Activated T-cell treated with anti-CD3 and anti-CD28 coated beads for 4 hours (primary cell): Measurements from ENCODE around the gene POLR1A.
A peak's percentile ranks its signal among the peaks of the same experiment; 100 is the strongest.

Experiments
- DNase-seq: peaks from one replicate; pipeline ENCODE4 v3.0.0-alpha.2; 2020

Gene POLR1A

GRCh38 chr2:86105252-86105968 lies at the start of gene POLR1A:
POLR1A (minus strand) TSS chr2:86105886; CDS start chr2:86105776, 110 bp downstream.
- DNase-seq, result peak; percentile 70

- DNase-seq, result no peak
Observed at GRCh38 chr2:86150502-86150901, 44.8 kb upstream of the POLR1A start.

- no peak for DNase-seq
Observed at GRCh38 chr2:86147793-86148192, 42.1 kb upstream of the POLR1A start.

- DNase-seq, result no peak
Observed at GRCh38 chr2:86143926-86144685, 38.4 kb upstream of the POLR1A start.

- no peak for DNase-seq
Observed at GRCh38 chr2:86143307-86143706, 37.6 kb upstream of the POLR1A start.

GRCh38 chr2:86142436-86143257 lies 37.0 kb upstream of the POLR1A start:
- no peak for DNase-seq

GRCh38 chr2:86140969-86141392 lies 35.3 kb upstream of the POLR1A start:
- DNase-seq, result no peak

- no peak for DNase-seq
Observed at GRCh38 chr2:86139981-86140380, 34.3 kb upstream of the POLR1A start.

- no peak for DNase-seq
Observed at GRCh38 chr2:86138736-86139625, 33.3 kb upstream of the POLR1A start.

- no peak for DNase-seq
Observed at GRCh38 chr2:86136141-86136540, 30.5 kb upstream of the POLR1A start.

- no peak for DNase-seq
Observed at GRCh38 chr2:86135653-86136052, 30.0 kb upstream of the POLR1A start.

GRCh38 chr2:86134709-86135108 lies 29.0 kb upstream of the POLR1A start:
- no peak for DNase-seq

GRCh38 chr2:86124683-86125082 lies 19.0 kb upstream of the POLR1A start:
- DNase-seq, result no peak

- DNase-seq, result no peak
Observed at GRCh38 chr2:86123328-86123925, 17.7 kb upstream of the POLR1A start.

- DNase-seq, result no peak
Observed at GRCh38 chr2:86118130-86118529, 12.4 kb upstream of the POLR1A start.

GRCh38 chr2:86107031-86107430 lies 1.3 kb upstream of the POLR1A start:
- DNase-seq, result no peak

GRCh38 chr2:86105969-86106945 lies 571 bp upstream of the POLR1A start, which contains the start of gene PTCD3:
PTCD3 (plus strand) TSS chr2:86106235; CDS start chr2:86106248, 13 bp downstream.
- DNase-seq, result peak; percentile 92

GRCh38 chr2:86102157-86102556 lies 3.5 kb downstream of the POLR1A start:
- no peak for DNase-seq

GRCh38 chr2:86097913-86098312 lies 7.8 kb downstream of the POLR1A start:
- DNase-seq, result no peak

- no peak for DNase-seq
Observed at GRCh38 chr2:86097114-86097896, 8.4 kb downstream of the POLR1A start.
